ENCODE data around the gene COL19A1. TPM values are rescaled to one million over a fixed set of nuclear protein-coding genes. Genes with fewer than 3 reads are reported as not detected.

The COL19A1 gene
- total and polyA plus RNA-seq, 2 experiments from 2014 or later = not detected

DNA sequence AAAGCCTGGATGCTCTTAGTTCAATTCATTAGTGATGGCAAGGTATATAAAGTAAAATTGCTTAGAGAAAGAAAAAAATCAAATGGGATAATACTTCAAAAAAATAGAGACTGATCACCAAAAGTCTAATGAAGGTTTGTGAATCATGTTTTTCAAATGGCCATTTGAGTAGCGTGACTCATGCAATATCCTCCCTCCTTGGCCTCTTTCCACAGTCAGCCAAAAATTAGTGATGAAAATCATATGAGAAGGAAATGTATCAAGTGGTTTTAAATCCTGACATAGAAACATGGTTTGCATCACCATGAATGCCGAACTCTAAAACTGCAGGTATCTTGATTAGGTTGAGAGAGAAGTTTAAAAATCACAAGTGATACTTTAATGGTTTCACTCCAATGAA lies 1.2 kb upstream of the COL19A1 start:
- TF ChIP-seq ZNF462 (CRISPR knock-in tag; IDR thresholded peaks at IDR 0.05) = no peak
- TF ChIP-seq EZH2phosphoT487 (IDR thresholded peaks at IDR 0.05; ENCODE audit: unreplicated experiment) = no peak
- no peak for TF ChIP-seq NANOG (IDR thresholded peaks at IDR 0.05; ENCODE audit: borderline replicate concordance)
- DNase-seq (ENCODE audit: low spot score) = no peak
- Histone ChIP-seq H3K4me3 (no peak overlapping the region), H3K27ac (ENCODE audit: low read depth) (no peak overlapping the region), H3K4me2 (no peak overlapping the region), H3K79me2 (replicated peaks; ENCODE audit: insufficient read depth) (no peaks in the 10 kb centered on the region), H3K4me1 (ENCODE audit: insufficient read depth) (peaks cover 15% of the 10 kb centered on the region), H3K36me3 (ENCODE audit: insufficient read depth) (no peaks in the 10 kb centered on the region), H3K9me2 (ENCODE audit: insufficient read depth) (no peaks in the 10 kb centered on the region), H4K20me1 (replicated peaks; ENCODE audit: insufficient read depth) (no peaks in the 10 kb centered on the region), H3K27me3 (ENCODE audit: insufficient read depth) (peaks cover 47% of the 10 kb centered on the region), H2AFZ (no peak overlapping the region), H3F3A (replicated peaks; ENCODE audit: low read depth) (no peaks in the 10 kb centered on the region)
- ATAC-seq = no peak
- Mint-ChIP-seq H3K36me3 (ENCODE audit: low read depth) (no peaks in the 10 kb centered on the region), H3K27ac (no peak overlapping the region), H3K9me3 (no peaks in the 10 kb centered on the region), H3K4me1 (peaks cover 32% of the 10 kb centered on the region), H3K27me3 (ENCODE audit: insufficient read depth, low read depth, poor library complexity) (peaks cover 29% of the 10 kb centered on the region), H3K4me3 (no peak overlapping the region)

DNA sequence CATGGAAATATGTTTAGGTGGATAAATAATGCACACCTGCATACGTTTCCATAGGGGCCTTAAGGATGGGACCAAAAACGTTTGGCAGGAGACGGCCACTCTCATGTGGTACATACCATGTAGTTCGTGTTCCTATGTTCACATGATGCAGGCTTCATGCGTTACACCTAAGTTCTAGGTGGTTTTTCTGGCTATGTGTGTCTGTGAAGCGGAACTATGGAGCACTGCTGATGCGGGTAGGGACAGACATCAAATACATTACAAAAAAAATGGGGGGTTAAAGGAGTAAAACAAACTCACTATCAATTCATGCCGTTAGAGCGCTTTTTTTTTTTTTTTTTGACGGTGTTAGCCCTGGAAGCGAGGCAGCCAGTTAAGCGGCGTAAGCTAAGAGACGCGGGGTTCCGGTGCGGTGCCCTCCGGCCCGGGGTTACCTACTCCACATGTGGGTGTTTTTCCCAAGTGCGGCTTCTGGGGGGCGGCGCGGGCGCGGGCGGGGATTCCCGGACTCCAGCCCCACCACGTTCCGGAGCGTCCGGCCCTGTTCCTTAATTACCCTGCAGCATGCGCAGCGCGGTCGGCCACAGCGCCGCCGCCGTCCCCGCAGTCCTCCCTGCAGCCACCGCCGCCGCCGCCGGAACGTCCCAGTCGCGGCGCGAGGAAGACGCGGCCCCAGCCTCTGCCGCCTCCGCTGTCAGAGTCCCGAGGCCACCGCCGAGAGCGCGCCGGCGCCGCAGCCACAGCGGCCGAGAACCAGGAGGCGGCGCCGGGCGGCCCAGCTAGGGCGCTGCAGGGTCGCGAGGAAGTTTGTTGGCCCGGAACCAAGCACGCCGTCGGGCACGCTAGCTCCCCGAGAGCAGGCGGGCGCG lies 648 bp downstream of the COL19A1 start:
- Histone ChIP-seq H4K20me1 (replicated peaks; ENCODE audit: insufficient read depth) (no peaks in the 10 kb centered on the region), H3K27ac (ENCODE audit: low read depth) (no peak overlapping the region), H3K4me2 (peak overlapping the region; percentile 95), H3K36me3 (ENCODE audit: insufficient read depth) (no peaks in the 10 kb centered on the region), H3K79me2 (replicated peaks; ENCODE audit: insufficient read depth) (no peaks in the 10 kb centered on the region), H2AFZ (peak overlapping the region; percentile 97), H3F3A (replicated peaks; ENCODE audit: low read depth) (no peaks in the 10 kb centered on the region), H3K4me3 (peak overlapping the region; percentile 72), H3K9me2 (ENCODE audit: insufficient read depth) (no peaks in the 10 kb centered on the region), H3K27me3 (ENCODE audit: insufficient read depth) (peaks cover 47% of the 10 kb centered on the region), H3K4me1 (ENCODE audit: insufficient read depth) (peaks cover 11% of the 10 kb centered on the region)
- Mint-ChIP-seq H3K9me3 (no peaks in the 10 kb centered on the region), H3K4me3 (peak overlapping the region; percentile 82), H3K27ac (no peak overlapping the region), H3K27me3 (ENCODE audit: insufficient read depth, low read depth, poor library complexity) (peaks cover 29% of the 10 kb centered on the region), H3K4me1 (peaks cover 23% of the 10 kb centered on the region), H3K36me3 (ENCODE audit: low read depth) (no peaks in the 10 kb centered on the region)
- ATAC-seq = peak; percentile 93
- DNase-seq (ENCODE audit: low spot score) = peak; percentile 83
- no peak for TF ChIP-seq STAT1 (IDR thresholded peaks at IDR 0.05; ENCODE audit: unreplicated experiment)
- TF ChIP-seq ZNF331 (CRISPR knock-in tag; IDR thresholded peaks at IDR 0.05; ENCODE audit: low read depth) = no peak
- TF ChIP-seq EZH2phosphoT487 (IDR thresholded peaks at IDR 0.05; ENCODE audit: unreplicated experiment) = no peak
- TF ChIP-seq, protein P1, sequence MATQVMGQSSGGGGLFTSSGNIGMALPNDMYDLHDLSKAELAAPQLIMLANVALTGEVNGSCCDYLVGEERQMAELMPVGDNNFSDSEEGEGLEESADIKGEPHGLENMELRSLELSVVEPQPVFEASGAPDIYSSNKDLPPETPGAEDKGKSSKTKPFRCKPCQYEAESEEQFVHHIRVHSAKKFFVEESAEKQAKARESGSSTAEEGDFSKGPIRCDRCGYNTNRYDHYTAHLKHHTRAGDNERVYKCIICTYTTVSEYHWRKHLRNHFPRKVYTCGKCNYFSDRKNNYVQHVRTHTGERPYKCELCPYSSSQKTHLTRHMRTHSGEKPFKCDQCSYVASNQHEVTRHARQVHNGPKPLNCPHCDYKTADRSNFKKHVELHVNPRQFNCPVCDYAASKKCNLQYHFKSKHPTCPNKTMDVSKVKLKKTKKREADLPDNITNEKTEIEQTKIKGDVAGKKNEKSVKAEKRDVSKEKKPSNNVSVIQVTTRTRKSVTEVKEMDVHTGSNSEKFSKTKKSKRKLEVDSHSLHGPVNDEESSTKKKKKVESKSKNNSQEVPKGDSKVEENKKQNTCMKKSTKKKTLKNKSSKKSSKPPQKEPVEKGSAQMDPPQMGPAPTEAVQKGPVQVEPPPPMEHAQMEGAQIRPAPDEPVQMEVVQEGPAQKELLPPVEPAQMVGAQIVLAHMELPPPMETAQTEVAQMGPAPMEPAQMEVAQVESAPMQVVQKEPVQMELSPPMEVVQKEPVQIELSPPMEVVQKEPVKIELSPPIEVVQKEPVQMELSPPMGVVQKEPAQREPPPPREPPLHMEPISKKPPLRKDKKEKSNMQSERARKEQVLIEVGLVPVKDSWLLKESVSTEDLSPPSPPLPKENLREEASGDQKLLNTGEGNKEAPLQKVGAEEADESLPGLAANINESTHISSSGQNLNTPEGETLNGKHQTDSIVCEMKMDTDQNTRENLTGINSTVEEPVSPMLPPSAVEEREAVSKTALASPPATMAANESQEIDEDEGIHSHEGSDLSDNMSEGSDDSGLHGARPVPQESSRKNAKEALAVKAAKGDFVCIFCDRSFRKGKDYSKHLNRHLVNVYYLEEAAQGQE (IDR thresholded peaks at IDR 0.05; ENCODE audit: unreplicated experiment) = no peak
- TF ChIP-seq, protein P2, sequence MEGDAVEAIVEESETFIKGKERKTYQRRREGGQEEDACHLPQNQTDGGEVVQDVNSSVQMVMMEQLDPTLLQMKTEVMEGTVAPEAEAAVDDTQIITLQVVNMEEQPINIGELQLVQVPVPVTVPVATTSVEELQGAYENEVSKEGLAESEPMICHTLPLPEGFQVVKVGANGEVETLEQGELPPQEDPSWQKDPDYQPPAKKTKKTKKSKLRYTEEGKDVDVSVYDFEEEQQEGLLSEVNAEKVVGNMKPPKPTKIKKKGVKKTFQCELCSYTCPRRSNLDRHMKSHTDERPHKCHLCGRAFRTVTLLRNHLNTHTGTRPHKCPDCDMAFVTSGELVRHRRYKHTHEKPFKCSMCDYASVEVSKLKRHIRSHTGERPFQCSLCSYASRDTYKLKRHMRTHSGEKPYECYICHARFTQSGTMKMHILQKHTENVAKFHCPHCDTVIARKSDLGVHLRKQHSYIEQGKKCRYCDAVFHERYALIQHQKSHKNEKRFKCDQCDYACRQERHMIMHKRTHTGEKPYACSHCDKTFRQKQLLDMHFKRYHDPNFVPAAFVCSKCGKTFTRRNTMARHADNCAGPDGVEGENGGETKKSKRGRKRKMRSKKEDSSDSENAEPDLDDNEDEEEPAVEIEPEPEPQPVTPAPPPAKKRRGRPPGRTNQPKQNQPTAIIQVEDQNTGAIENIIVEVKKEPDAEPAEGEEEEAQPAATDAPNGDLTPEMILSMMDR (conservative IDR thresholded peaks at IDR 0.05; ENCODE audit: low read depth in 2 of 2) = no peak

Data from GM23338 (cell line).